GM12878 (cell line): ENCODE results near the gene MEF2C. TPM values are rescaled to one million over a fixed set of nuclear protein-coding genes. Genes with fewer than 3 reads are reported as not detected.

ENCODE experiments used
- ATAC-seq: fragments of 200-7000 bp; cut with Tn5 transposase; 3 replicates; pipeline ENCODE4 v1.9.1; 2020; ENCODE audit warnings: mild to moderate bottlenecking, moderate library complexity
- BruUV-seq: library from RNA; stranded (reverse); fragments of 400-500 nt; replicated peaks from 2 replicates; lab custom pipeline; 2021; lab: Mats Ljungman, UMichigan
- CTCF ChIA-PET: fragments of 300-600 bp; sonication (Branson Sonifier 250); formaldehyde crosslinking; extraction: SDS; loops from one replicate; lab custom pipeline; 2021; ENCODE audit warnings: inconsistent platforms; lab: Yijun Ruan, JAX
- POLR2A ChIA-PET: fragments of 350-600 bp; formaldehyde crosslinking; extraction: SDS; loops from one replicate; lab custom pipeline; 2021; ENCODE audit warnings: inconsistent platforms; lab: Charles Lee
- RAD21 ChIA-PET: fragments of 300-600 bp; sonication (Branson Sonifier 250); formaldehyde crosslinking; loops from one replicate; lab custom pipeline; 2023; ENCODE audit warnings: antibody characterized with exemption; ENCODE audit not compliant: unreplicated experiment; lab: Charles Lee
- SMC1A ChIA-PET: fragments of 300-600 bp; sonication (Branson Sonifier 250); formaldehyde crosslinking; loops from one replicate; lab custom pipeline; 2023; ENCODE audit not compliant: unreplicated experiment, uncharacterized antibody; lab: Charles Lee
- DNase-seq: peaks from one replicate; pipeline ENCODE4 v3.0.0-alpha.2; 2011; ENCODE audit warnings: low read depth, low spot score
- FAIRE-seq: peaks from 3 replicates; lab custom pipeline; 2011; peaks lifted over from hg19 to GRCh38; lab: Jason Lieb, UNC
- H2AFZ ChIP-seq: 2 replicates; pipeline ENCODE4 v1.6.0; 2011; ENCODE audit warnings: low read depth, low read length, control low read depth; ENCODE audit not compliant: control insufficient read depth
- H3K27ac ChIP-seq: 2 replicates; pipeline ENCODE4 v1.5.1; 2011; ENCODE audit warnings: control low read depth; ENCODE audit not compliant: control insufficient read depth, insufficient read depth
- H3K27me3 ChIP-seq, 2 experiments: replicated peaks in 1 of 2; 2 replicates each; pipeline versions ENCODE4 v1.6.0 to v1.6.1; 2011; ENCODE audit warnings: low read length in 1 of 2; ENCODE audit not compliant: control insufficient read depth in 2 of 2, insufficient read depth in 2 of 2
- H3K36me3 ChIP-seq, 2 experiments: 2 replicates each; pipeline ENCODE4 v1.5.1; 2011; ENCODE audit warnings: low read length in 1 of 2; ENCODE audit not compliant: control insufficient read depth in 2 of 2, insufficient read depth in 2 of 2
- H3K4me1 ChIP-seq: 2 replicates; pipeline ENCODE4 v1.6.1; 2011; ENCODE audit warnings: mild to moderate bottlenecking, low read length, moderate library complexity, mixed read lengths; ENCODE audit not compliant: control insufficient read depth, insufficient read depth
- H3K4me2 ChIP-seq: 2 replicates; pipeline ENCODE4 v1.6.0; 2011; ENCODE audit warnings: control low read depth; ENCODE audit not compliant: control insufficient read depth, insufficient read depth
- H3K4me3 ChIP-seq: fragments of 200-600 bp; sonication (generic); 2 replicates; pipeline ENCODE4 v1.5.1; 2016
- H3K79me2 ChIP-seq: 2 replicates; pipeline ENCODE4 v1.6.0; 2011; ENCODE audit warnings: low read length; ENCODE audit not compliant: control insufficient read depth, insufficient read depth
- H3K9ac ChIP-seq: 2 replicates; pipeline ENCODE4 v1.8.0; 2011; ENCODE audit warnings: low read length, control low read depth, mixed read lengths; ENCODE audit not compliant: control insufficient read depth, insufficient read depth
- H3K9me3 ChIP-seq: replicated peaks from 3 replicates; pipeline ENCODE4 v1.5.1; 2011; ENCODE audit warnings: mild to moderate bottlenecking, low read length; ENCODE audit not compliant: control insufficient read depth, insufficient read depth
- H4K20me1 ChIP-seq: 2 replicates; pipeline ENCODE4 v1.6.0; 2011; ENCODE audit not compliant: control insufficient read depth, insufficient read depth
- CUX1 ChIP-seq: IDR thresholded peaks from 2 replicates; pipeline ENCODE4 v1.6.1; 2012; ENCODE audit warnings: improper control_type of control experiment, low read depth, low read length; ENCODE audit not compliant: insufficient replicate concordance
- EGR1 ChIP-seq, 2 experiments: IDR thresholded peaks; 1 replicate in 1 of 2; 2 replicates in 1 of 2; pipeline ENCODE4 v1.6.1; 2011 to 2012; ENCODE audit warnings: low read depth in 2 of 2, low read length in 2 of 2, borderline replicate concordance in 1 of 2, mild to moderate bottlenecking in 1 of 2, moderate library complexity in 1 of 2
- ETV6 ChIP-seq, 2 experiments: fragments of 450-650 bp in 1 of 2; IDR thresholded peaks in 1 of 2; conservative IDR thresholded peaks in 1 of 2; 2 replicates each; pipeline ENCODE4 v1.6.1; 2014; ENCODE audit warnings: antibody characterized with exemption in 1 of 2, borderline replicate concordance in 1 of 2, low read depth in 1 of 2, mild to moderate bottlenecking in 1 of 2, moderate library complexity in 1 of 2
- HSF1 ChIP-seq: fragments of 150-350 bp; IDR thresholded peaks from 2 replicates; pipeline ENCODE4 v1.6.1; 2014; ENCODE audit warnings: mild to moderate bottlenecking, low read depth, low read length
- KLF5 ChIP-seq: fragments of 450-650 bp; IDR thresholded peaks from 2 replicates; pipeline ENCODE4 v1.6.1; 2014; ENCODE audit warnings: mild to moderate bottlenecking; ENCODE audit not compliant: partially characterized antibody
- PKNOX1 ChIP-seq: fragments of 450-650 bp; IDR thresholded peaks from 2 replicates; pipeline ENCODE4 v1.6.1; 2016; ENCODE audit warnings: mild to moderate bottlenecking
- RAD21 ChIP-seq: IDR thresholded peaks from 2 replicates; pipeline ENCODE4 v1.6.1; 2011; ENCODE audit warnings: mild to moderate bottlenecking, low read depth, low read length, moderate library complexity; ENCODE audit not compliant: insufficient read depth
- SRF ChIP-seq, 2 experiments: IDR thresholded peaks; 2 replicates each; pipeline ENCODE4 v1.6.1; 2011; ENCODE audit warnings: low read depth in 2 of 2, low read length in 2 of 2, mild to moderate bottlenecking in 1 of 2, moderate library complexity in 1 of 2
- TCF12 ChIP-seq: IDR thresholded peaks from 2 replicates; pipeline ENCODE4 v1.6.1; 2011; ENCODE audit warnings: low read depth, mild to moderate bottlenecking, low read length
- TCF3 ChIP-seq: IDR thresholded peaks from 2 replicates; pipeline ENCODE4 v1.6.1; 2012; ENCODE audit warnings: low read depth, mild to moderate bottlenecking, low read length, borderline replicate concordance; ENCODE audit not compliant: insufficient read depth
- ZBTB33 ChIP-seq: fragments of 450-650 bp; IDR thresholded peaks from 2 replicates; pipeline ENCODE4 v1.6.1; 2017; ENCODE audit warnings: mild to moderate bottlenecking
- WGBS: methylation state at CpG from one replicate; pipeline ENCODE4 v1.1.6; 2016; ENCODE audit warnings: low lambda C conversion rate; ENCODE audit not compliant: insufficient replicate concordance, insufficient coverage; ENCODE audit errors: missing lambda C conversion rate; 5-methylcytosine and 5-hydroxymethylcytosine counted together
- in situ Hi-C: fragments of 300-500 bp; cut with MboI; formaldehyde crosslinking; loops from 9 replicates; pipeline ENCODE4 v1.14.3; 2018; ENCODE audit warnings: mixed read lengths
- intact Hi-C: fragments of 100-400 bp; cut with micrococcal nuclease; formaldehyde crosslinking; loops from one replicate; pipeline ENCODE4 v1.14.2; 2022; ENCODE audit not compliant: unreplicated experiment
- polyA plus RNA-seq, 11 experiments: library from polyadenylated mRNA; depleted of rRNA in 4 of 11; unstranded in 6 of 11; stranded (reverse) in 5 of 11; fragments of >200 nt; fragmentation: Nextera tagmentation in 4 of 11; fragmentation: Illumina TruSeq in 1 of 11; extraction: Ambion mirVana in 4 of 11; extraction: Trizol in 1 of 11; gene quantifications; 1 replicate in 1 of 11; 2 replicates in 10 of 11; pipeline versions ENCODE4 v1.2.1 to v1.2.3, GENCODE V29; 2011 to 2016; ENCODE audit warnings: inconsistent platforms in 2 of 11, missing spikeins in 2 of 11, low read depth in 1 of 11
- total RNA-seq, 4 experiments: library from RNA; depleted of rRNA in 3 of 4; stranded (reverse); fragments of >200 nt in 3 of 4; fragmentation: Illumina TruSeq in 1 of 4; extraction: Trizol in 1 of 4; gene quantifications; 2 replicates each; pipeline versions ENCODE4 v1.2.1 to v1.2.3, GENCODE V29; 2013 to 2021

The MEF2C gene
- total and polyA plus RNA-seq, 10 of the 15 experiments (the other 5 are each of a cell fraction or from before 2014, with no cell fraction given): 104 to 225 (median 180) TPM

GRCh38 chr5:88831816-88832215, 51.2 kb downstream of the MEF2C start:
- FAIRE-seq (no peak), ATAC-seq (no peak), DNase-seq (no peak)
- H3K36me3 ChIP-seq: peaks cover 0 to 3% of the 10 kb centered on the region in 2 experiments; a peak in 1 of 4 replicates
- ChIA-PET POLR2A (interaction anchor here (0.6 kb wide), 1 partner anchor 52 kb away, joined by 3 read pairs; no protein-coding TSS in a partner anchor), SMC1A (interaction anchor here (1.3 to 24.1 kb wide), 4 partner anchors 12 to 100 kb away, joined by 4 to 591 read pairs (median 48); no protein-coding TSS in a partner anchor), RAD21 (interaction anchor here (0.8 to 4.4 kb wide), 6 partner anchors 12 to 101 kb away, joined by 6 to 86 read pairs (median 11); partner anchors contain the start of gene MEF2C), CTCF (interaction anchor here (1.0 kb wide), 1 partner anchor 103 kb away, joined by 3 read pairs; no protein-coding TSS in a partner anchor)
- H3K9me3 ChIP-seq: no peaks in the 10 kb centered on the region
- H3K9ac ChIP-seq: no peak overlapping the region
- H3K4me3 ChIP-seq: peak overlapping the region; percentile 15; the same call in 1 of the 2 replicates
- peaks cover 40% of the 10 kb centered on the region for H3K4me1 ChIP-seq
- no TSS peak for BruUV-seq
- TF ChIP-seq KLF5 (no peak), CUX1 (no peak), ETV6 (conservative IDR thresholded peaks at IDR 0.05 in 1 of 2, IDR thresholded peaks at IDR 0.05 in 1 of 2; ENCODE audit: borderline replicate concordance in 1 of 2, low read depth in 1 of 2) (no peak), HSF1 (no peak), SRF (IDR thresholded peaks at IDR 0.05; ENCODE audit: low read depth in 2 of 2, low read length in 2 of 2) (no peak), RAD21 (no peak), TCF12 (no peak), PKNOX1 (no peak), EGR1 (IDR thresholded peaks at IDR 0.05; ENCODE audit: borderline replicate concordance in 1 of 2, low read depth in 2 of 2, low read length in 2 of 2) (no peak), ZBTB33 (no peak), TCF3 (no peak)
- 0% methylated on average over 1 of the region's 1 CpG for WGBS
- peaks cover 91% of the 10 kb centered on the region for H3K79me2 ChIP-seq
- H3K4me2 ChIP-seq: peak overlapping the region; percentile 57
- intact Hi-C loops: no loop called here
- in situ Hi-C loops: no loop called here
- peak overlapping the region; percentile 80 for H3K27ac ChIP-seq
- no peaks in the 10 kb centered on the region for H4K20me1 ChIP-seq
- no peaks in the 10 kb centered on the region for H3K27me3 ChIP-seq
- no peak overlapping the region for H2AFZ ChIP-seq
